GM23248 (cell line): ENCODE results near the gene GBP3. TPM values are rescaled to one million over a fixed set of nuclear protein-coding genes. Genes with fewer than 3 reads are reported as not detected.

Source experiments
- DNase-seq: peaks from one replicate; pipeline ENCODE4 v3.0.0-alpha.2; 2015
- H2AFZ ChIP-seq: fragments of 200-600 bp; sonication (generic); 2 replicates; pipeline ENCODE4 v1.6.1; 2016; ENCODE audit warnings: antibody characterized with exemption
- H3F3A ChIP-seq: fragments of 200-600 bp; sonication (generic); 2 replicates; pipeline ENCODE4 v1.6.1; 2016; ENCODE audit warnings: mild to moderate bottlenecking, antibody characterized with exemption, mixed run types; ENCODE audit not compliant: insufficient read depth
- H3K27ac ChIP-seq: fragments of 200-600 bp; sonication (generic); 2 replicates; pipeline ENCODE4 v1.5.1; 2016; ENCODE audit warnings: mild to moderate bottlenecking
- H3K27me3 ChIP-seq: fragments of 200-600 bp; sonication (generic); replicated peaks from 2 replicates; pipeline ENCODE4 v1.6.1; 2016; ENCODE audit warnings: mild to moderate bottlenecking; ENCODE audit not compliant: insufficient read depth
- H3K36me3 ChIP-seq: fragments of 200-600 bp; sonication (generic); 2 replicates; pipeline ENCODE4 v1.6.1; 2016; ENCODE audit warnings: low read depth, mild to moderate bottlenecking
- H3K4me1 ChIP-seq: fragments of 200-600 bp; sonication (generic); 2 replicates; pipeline ENCODE4 v1.6.1; 2016; ENCODE audit warnings: mild to moderate bottlenecking; ENCODE audit not compliant: insufficient read depth
- H3K4me2 ChIP-seq: fragments of 200-600 bp; sonication (generic); one replicate; pipeline ENCODE4 v1.6.1; 2016; ENCODE audit warnings: mild to moderate bottlenecking; ENCODE audit not compliant: unreplicated experiment
- H3K4me3 ChIP-seq: fragments of 200-600 bp; sonication (generic); 2 replicates; pipeline ENCODE4 v1.5.1; 2016; ENCODE audit warnings: mild to moderate bottlenecking
- H3K79me2 ChIP-seq: fragments of 200-600 bp; sonication (generic); 2 replicates; pipeline ENCODE4 v1.6.1; 2016; ENCODE audit warnings: mild to moderate bottlenecking; ENCODE audit not compliant: insufficient read depth
- H3K9ac ChIP-seq: fragments of 200-600 bp; sonication (generic); 2 replicates; pipeline ENCODE4 v1.6.1; 2016; ENCODE audit warnings: mild to moderate bottlenecking
- H3K9me2 ChIP-seq: fragments of 200-600 bp; sonication (generic); 2 replicates; pipeline ENCODE4 v1.6.1; 2016; ENCODE audit warnings: mixed run types, mild to moderate bottlenecking, moderate library complexity; ENCODE audit not compliant: insufficient read depth
- H3K9me3 ChIP-seq: fragments of 200-600 bp; sonication (generic); one replicate; pipeline ENCODE4 v1.6.1; 2017; ENCODE audit warnings: low read depth
- H4K20me1 ChIP-seq: fragments of 200-600 bp; sonication (generic); 2 replicates; pipeline ENCODE4 v1.6.0; 2016; ENCODE audit not compliant: insufficient read depth
- EZH2 ChIP-seq: fragments of 200-600 bp; sonication (generic); IDR thresholded peaks from 2 replicates; pipeline ENCODE4 v1.6.1; 2018; ENCODE audit warnings: antibody characterized with exemption, mild to moderate bottlenecking; ENCODE audit not compliant: insufficient read depth, poor library complexity, severe bottlenecking
- EZH2phosphoT487 ChIP-seq: fragments of 200-600 bp; sonication (generic); IDR thresholded peaks from 2 replicates; pipeline ENCODE4 v1.6.1; 2018; ENCODE audit warnings: antibody characterized with exemption, moderate library complexity, mild to moderate bottlenecking, low read depth; ENCODE audit not compliant: insufficient read depth
- WGBS, 2 experiments: methylation state at CpG; one replicate each; pipeline ENCODE4 v1.1.6; 2015 to 2017; ENCODE audit warnings: low lambda C conversion rate in 2 of 2, low coverage in 1 of 2; ENCODE audit errors: missing lambda C conversion rate in 2 of 2; 5-methylcytosine and 5-hydroxymethylcytosine counted together
- in situ Hi-C: fragments of 300-500 bp; cut with MboI; formaldehyde crosslinking; loops from 2 replicates; pipeline ENCODE4 v1.15.0; 2020
- polyA plus RNA-seq: library from polyadenylated mRNA; unstranded; fragments of >200 nt; fragmentation: Nextera tagmentation; extraction: Ambion mirVana; gene quantifications from 2 replicates; pipeline ENCODE4 v1.2.1, GENCODE V29; 2016
- total RNA-seq: library from RNA; depleted of rRNA; stranded (reverse); fragments of >200 nt; shearing (Covaris generic); gene quantifications from 2 replicates; pipeline ENCODE4 v1.2.3, GENCODE V29; 2014

GBP3 gene
- total and polyA plus RNA-seq, 2 experiments from 2014 or later, result 33.1 to 59.9 TPM

GRCh38 chr1:89042491-89042890 is 19.8 kb upstream of the GBP3 start:
- 88 to 92% methylated on average over 7 of the region's 7 CpGs for WGBS, 2 experiments
- H3F3A ChIP-seq, result peaks cover 5% of the 10 kb centered on the region; the same call in 1 of the 2 replicates
- no peak for TF ChIP-seq EZH2
- no peak for TF ChIP-seq EZH2phosphoT487
- in situ Hi-C loops, result no loop called here
- H3K9ac ChIP-seq, result no peak overlapping the region
- no peak overlapping the region for H2AFZ ChIP-seq
- H3K9me3 ChIP-seq, result no peaks in the 10 kb centered on the region
- H3K27me3 ChIP-seq, result no peaks in the 10 kb centered on the region
- DNase-seq, result no peak
- H3K4me1 ChIP-seq, result peaks cover 8% of the 10 kb centered on the region
- no peak overlapping the region for H3K4me3 ChIP-seq
- no peaks in the 10 kb centered on the region for H4K20me1 ChIP-seq
- no peaks in the 10 kb centered on the region for H3K9me2 ChIP-seq
- no peak overlapping the region for H3K4me2 ChIP-seq
- H3K27ac ChIP-seq, result no peak overlapping the region
- no peaks in the 10 kb centered on the region for H3K36me3 ChIP-seq
- no peaks in the 10 kb centered on the region for H3K79me2 ChIP-seq

- Histone ChIP-seq H3K9me3 (no peaks in the 10 kb centered on the region), H3K27ac (no peak overlapping the region), H3F3A (peaks cover 5% of the 10 kb centered on the region; the same call in 1 of the 2 replicates), H4K20me1 (no peaks in the 10 kb centered on the region), H3K9me2 (no peaks in the 10 kb centered on the region), H3K79me2 (no peaks in the 10 kb centered on the region), H3K27me3 (no peaks in the 10 kb centered on the region), H3K36me3 (no peaks in the 10 kb centered on the region), H3K4me2 (no peak overlapping the region), H3K4me3 (no peak overlapping the region), H3K9ac (no peak overlapping the region), H2AFZ (no peak overlapping the region), H3K4me1 (peaks cover 8% of the 10 kb centered on the region)
- 96% methylated on average over 1 of the region's 1 CpG for WGBS, 2 experiments
- no peak for DNase-seq
- TF ChIP-seq EZH2phosphoT487, result no peak
- TF ChIP-seq EZH2, result no peak
- in situ Hi-C loops, result no loop called here
These were observed 19.1 kb upstream of the GBP3 start for GRCh38 chr1:89041721-89042120.

- in situ Hi-C loops, result no loop called here
- H3F3A ChIP-seq, result peaks cover 5% of the 10 kb centered on the region; the same call in 1 of the 2 replicates
These were observed 18.5 kb upstream of the GBP3 start for GRCh38 chr1:89041119-89041641.

GRCh38 chr1:89040315-89040626 is 17.6 kb upstream of the GBP3 start:
- no peak for TF ChIP-seq EZH2
- no peak for TF ChIP-seq EZH2phosphoT487
- Histone ChIP-seq H3K4me2 (no peak overlapping the region), H2AFZ (no peak overlapping the region), H3K36me3 (no peaks in the 10 kb centered on the region), H3K27me3 (no peaks in the 10 kb centered on the region), H3K9ac (no peak overlapping the region), H3K79me2 (no peaks in the 10 kb centered on the region), H3K4me1 (peaks cover 8% of the 10 kb centered on the region), H3F3A (peaks cover 5% of the 10 kb centered on the region; the same call in 1 of the 2 replicates), H3K4me3 (no peak overlapping the region), H3K9me3 (no peaks in the 10 kb centered on the region), H4K20me1 (no peaks in the 10 kb centered on the region), H3K27ac (no peak overlapping the region), H3K9me2 (no peaks in the 10 kb centered on the region)
- no peak for DNase-seq
- in situ Hi-C loops, result no loop called here
- 91 to 100% methylated on average over 1 of the region's 1 CpG for WGBS, 2 experiments

More at GRCh38 chr1:89041119-89041641, 18.5 kb upstream of the GBP3 start:
- Histone ChIP-seq H3K27ac (no peak overlapping the region), H3K4me2 (no peak overlapping the region), H3K9ac (no peak overlapping the region), H3K27me3 (no peaks in the 10 kb centered on the region), H3K79me2 (no peaks in the 10 kb centered on the region), H3K4me1 (peaks cover 8% of the 10 kb centered on the region), H3K36me3 (no peaks in the 10 kb centered on the region), H2AFZ (no peak overlapping the region), H3K9me2 (no peaks in the 10 kb centered on the region), H3K4me3 (no peak overlapping the region), H3K9me3 (no peaks in the 10 kb centered on the region), H4K20me1 (no peaks in the 10 kb centered on the region)
- TF ChIP-seq EZH2phosphoT487, result no peak
- TF ChIP-seq EZH2, result no peak
- WGBS, 2 experiments, result 53 to 64% methylated on average over 3 of the region's 3 CpGs
- DNase-seq, result peak; percentile 76

GRCh38 chr1:89037186-89037585 is 14.5 kb upstream of the GBP3 start:
- no peaks in the 10 kb centered on the region for H3K9me2 ChIP-seq
- in situ Hi-C loops, result no loop called here
- no peak for TF ChIP-seq EZH2
- TF ChIP-seq EZH2phosphoT487, result no peak
- no peaks in the 10 kb centered on the region for H3K36me3 ChIP-seq
- H3F3A ChIP-seq, result peaks cover 5% of the 10 kb centered on the region; the same call in 1 of the 2 replicates
- H3K27me3 ChIP-seq, result no peaks in the 10 kb centered on the region
- H3K4me1 ChIP-seq, result peaks cover 8% of the 10 kb centered on the region
- DNase-seq, result no peak
- H2AFZ ChIP-seq, result no peak overlapping the region
- H4K20me1 ChIP-seq, result no peaks in the 10 kb centered on the region
- no peaks in the 10 kb centered on the region for H3K9me3 ChIP-seq
- 71 to 92% methylated on average over 1 of the region's 1 CpG for WGBS, 2 experiments
- no peak overlapping the region for H3K27ac ChIP-seq
- no peaks in the 10 kb centered on the region for H3K79me2 ChIP-seq
- H3K4me2 ChIP-seq, result no peak overlapping the region
- no peak overlapping the region for H3K9ac ChIP-seq
- H3K4me3 ChIP-seq, result no peak overlapping the region
